Measurements from ENCODE around the gene SCAI.
"Not testable (repeated sequence)": the region's sequence is repeated elsewhere in the genome, so short reads cannot be mapped to it uniquely, and the experiment has no call there.

Gene SCAI

DNA sequence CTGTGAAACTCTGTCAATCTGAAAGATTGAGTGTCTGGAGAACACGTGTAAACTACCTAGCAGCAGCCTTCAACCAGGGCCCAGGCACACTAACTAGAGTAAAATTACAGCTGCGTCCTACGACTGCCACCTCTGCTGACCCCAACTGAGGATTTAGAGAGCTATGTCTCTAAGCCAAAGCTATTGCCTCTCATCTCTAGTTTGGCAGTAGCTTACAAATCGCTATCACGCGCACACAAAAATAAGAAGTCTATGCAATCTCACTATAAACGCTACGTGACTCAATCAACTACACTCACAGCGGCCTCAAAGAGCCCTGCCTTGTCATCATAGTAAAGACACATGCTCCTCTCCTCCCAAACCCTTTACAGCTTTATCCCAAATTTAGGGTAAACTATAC is 37.5 kb upstream of the SCAI start:
- DNase-seq (ENCODE audit: insufficient read length, low spot score) = no peak
- TF ChIP-seq, protein P1, sequence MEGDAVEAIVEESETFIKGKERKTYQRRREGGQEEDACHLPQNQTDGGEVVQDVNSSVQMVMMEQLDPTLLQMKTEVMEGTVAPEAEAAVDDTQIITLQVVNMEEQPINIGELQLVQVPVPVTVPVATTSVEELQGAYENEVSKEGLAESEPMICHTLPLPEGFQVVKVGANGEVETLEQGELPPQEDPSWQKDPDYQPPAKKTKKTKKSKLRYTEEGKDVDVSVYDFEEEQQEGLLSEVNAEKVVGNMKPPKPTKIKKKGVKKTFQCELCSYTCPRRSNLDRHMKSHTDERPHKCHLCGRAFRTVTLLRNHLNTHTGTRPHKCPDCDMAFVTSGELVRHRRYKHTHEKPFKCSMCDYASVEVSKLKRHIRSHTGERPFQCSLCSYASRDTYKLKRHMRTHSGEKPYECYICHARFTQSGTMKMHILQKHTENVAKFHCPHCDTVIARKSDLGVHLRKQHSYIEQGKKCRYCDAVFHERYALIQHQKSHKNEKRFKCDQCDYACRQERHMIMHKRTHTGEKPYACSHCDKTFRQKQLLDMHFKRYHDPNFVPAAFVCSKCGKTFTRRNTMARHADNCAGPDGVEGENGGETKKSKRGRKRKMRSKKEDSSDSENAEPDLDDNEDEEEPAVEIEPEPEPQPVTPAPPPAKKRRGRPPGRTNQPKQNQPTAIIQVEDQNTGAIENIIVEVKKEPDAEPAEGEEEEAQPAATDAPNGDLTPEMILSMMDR (IDR thresholded peaks at IDR 0.05; ENCODE audit: insufficient read depth, missing control alignments) = no peak
- no peak for FAIRE-seq

DNA sequence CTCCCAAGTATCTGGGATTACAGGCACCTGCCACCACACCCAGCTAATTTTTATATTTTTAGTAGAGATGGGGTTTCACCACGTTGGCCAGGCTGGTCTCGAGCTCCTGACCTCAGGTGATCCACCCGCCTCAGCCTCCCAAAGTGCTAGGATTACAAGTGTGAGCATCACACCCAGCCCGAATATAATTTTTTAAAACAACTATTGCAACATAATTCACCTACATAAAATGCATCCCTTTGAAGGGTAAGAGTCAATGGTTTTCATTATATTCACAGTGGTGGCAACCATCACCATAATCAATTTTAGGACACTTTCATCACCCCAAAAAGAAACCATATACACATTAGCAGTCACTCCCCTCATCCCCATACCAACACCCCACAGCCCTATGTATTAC is 36.4 kb upstream of the SCAI start:
- DNase-seq (ENCODE audit: insufficient read length, low spot score); FAIRE-seq: not testable (repeated sequence)

DNA sequence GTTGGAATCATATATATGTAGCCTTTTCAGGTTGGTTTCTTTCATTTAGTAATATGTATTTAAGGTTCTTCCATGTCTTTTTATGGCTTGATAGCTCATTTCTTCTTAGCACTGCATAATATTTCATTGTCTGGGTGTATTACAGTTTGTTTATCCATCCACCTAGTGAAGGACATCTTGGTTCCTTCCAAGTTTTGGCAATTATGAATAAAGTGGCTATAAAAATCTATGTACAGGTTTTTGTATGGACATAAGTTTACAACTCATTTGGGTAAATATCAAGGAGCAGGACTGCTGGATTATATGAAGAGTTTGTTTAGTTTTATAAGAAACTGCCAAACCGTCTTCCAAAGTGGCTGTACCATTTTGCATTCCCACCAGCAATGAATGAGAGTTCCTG is 34.6 kb upstream of the SCAI start:
- no peak for FAIRE-seq
- TF ChIP-seq, protein P1 (IDR thresholded peaks at IDR 0.05; ENCODE audit: insufficient read depth, missing control alignments) = no peak
- no peak for DNase-seq (ENCODE audit: insufficient read length, low spot score)

DNA sequence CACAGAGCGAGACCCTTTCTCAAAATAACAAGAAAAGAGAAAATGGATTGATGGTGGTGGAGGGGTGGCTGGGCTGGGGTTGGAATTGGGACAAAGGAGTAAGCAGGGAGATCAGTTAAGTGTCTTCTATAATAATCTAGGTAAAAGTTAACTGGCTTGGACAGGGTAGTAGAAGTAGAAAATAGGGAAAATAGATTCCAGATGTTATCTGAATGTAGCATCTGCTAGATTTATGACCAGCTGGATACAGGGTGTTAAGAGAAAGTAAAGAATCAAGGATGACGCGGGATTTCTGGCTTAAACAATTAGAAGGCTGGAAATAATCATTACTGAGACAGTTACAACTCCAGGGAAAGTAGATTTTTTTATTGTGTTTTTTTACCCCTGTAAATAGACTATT is 33.3 kb upstream of the SCAI start:
- no peak for DNase-seq (ENCODE audit: insufficient read length, low spot score)
- no peak for FAIRE-seq

DNA sequence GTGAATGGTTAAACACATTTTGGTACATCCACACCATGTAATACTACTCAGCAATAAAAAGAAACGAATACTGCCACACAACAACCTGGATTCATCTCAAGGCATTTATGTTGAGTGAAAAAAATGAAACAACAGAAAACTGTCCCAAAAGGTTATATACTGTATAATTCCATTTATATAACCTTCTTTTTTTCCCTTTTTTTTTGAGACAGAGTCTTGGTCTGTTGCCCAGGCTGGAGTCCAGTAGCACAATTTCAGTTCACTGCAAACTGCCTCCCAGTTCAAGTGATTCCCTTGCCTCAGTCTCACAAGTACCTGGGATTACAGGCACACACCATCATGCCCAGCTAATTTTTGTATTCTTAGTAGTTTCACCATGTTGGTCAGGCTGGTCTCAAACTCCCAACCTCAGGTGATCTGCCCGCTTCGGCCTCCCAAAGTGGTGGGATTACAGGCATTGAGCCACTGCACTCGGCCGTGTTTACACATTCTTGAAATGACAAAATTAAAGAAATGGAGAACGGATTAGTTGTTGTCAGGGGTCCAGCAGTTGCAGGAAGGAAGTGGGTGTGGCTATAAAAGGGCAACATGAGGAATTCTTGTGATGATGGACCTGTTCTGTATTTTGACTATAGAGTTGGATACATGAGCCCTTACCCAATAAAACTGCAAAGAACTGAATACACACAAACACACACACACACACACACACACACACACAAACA is 28.9 kb upstream of the SCAI start:
- no peak for FAIRE-seq
- TF ChIP-seq, protein P1 (IDR thresholded peaks at IDR 0.05; ENCODE audit: insufficient read depth, missing control alignments) = no peak
- no peak for DNase-seq (ENCODE audit: insufficient read length, low spot score)

More for the DNA sequence above, 33.3 kb upstream of the SCAI start:
- TF ChIP-seq, protein P1 (IDR thresholded peaks at IDR 0.05; ENCODE audit: insufficient read depth, missing control alignments) = no peak

DNA sequence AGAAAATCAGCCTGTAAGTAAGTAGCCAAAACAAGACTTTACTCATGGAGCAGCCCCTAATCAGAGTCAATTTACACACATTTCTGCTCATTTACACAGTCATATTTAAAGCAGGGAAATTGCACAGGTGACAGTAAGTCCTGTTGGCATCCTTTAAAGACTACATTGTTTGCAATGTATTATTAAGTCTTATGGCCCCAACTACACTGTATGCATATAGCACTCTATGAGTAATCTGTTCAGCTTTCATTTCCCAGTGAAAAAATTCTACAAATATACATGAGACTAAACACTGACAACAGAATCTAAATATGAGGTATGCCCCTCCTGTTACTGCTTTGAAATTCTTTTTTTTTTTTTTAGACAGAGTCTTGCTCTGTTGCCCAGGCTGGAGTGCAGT is 26.6 kb upstream of the SCAI start:
- FAIRE-seq (no peak), DNase-seq (ENCODE audit: insufficient read length, low spot score) (no peak)
- TF ChIP-seq, protein P1 (IDR thresholded peaks at IDR 0.05; ENCODE audit: insufficient read depth, missing control alignments) = no peak

DNA sequence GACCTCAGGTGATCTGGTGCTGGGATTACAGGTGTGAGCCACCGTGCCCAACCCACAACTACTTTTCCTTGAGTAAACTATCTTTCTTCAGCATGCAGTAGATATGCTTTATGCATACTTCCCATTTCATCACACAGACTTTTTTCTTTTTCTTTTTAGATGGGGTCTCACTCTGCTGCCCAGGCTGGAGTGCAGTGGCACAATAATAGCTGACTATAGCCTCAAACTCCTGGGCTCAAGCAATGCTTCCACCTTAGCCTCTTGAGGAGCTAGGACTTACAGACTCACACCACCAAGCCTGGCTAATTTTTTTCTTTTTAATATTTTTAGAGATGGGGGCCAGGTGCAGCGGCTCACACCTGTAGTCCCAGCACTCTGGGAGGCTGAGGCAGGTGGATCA is 23.4 kb upstream of the SCAI start:
- TF ChIP-seq, protein P1 (IDR thresholded peaks at IDR 0.05; ENCODE audit: insufficient read depth, missing control alignments) = no peak
- DNase-seq (ENCODE audit: insufficient read length, low spot score) (no peak), FAIRE-seq (no peak)

DNA sequence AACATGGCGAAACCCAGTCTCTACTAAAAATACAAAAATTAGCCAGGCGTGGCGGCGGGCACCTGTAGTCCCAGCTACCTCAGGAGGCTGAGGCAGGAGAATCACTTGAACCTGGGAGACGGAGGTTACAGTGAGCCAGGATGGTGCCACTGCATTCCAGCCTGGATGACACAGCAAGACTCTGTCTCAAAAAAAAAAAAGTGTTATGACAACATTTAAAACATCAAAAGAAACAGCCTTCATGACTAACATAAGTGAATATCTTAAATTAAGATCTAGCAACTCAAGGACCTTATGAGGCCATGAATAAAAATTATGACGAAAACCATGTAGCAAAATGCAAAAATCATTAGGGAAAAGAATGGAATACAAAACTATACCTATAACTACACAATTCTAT is 19.6 kb upstream of the SCAI start:
- not testable (repeated sequence) for DNase-seq (ENCODE audit: insufficient read length, low spot score); FAIRE-seq

Measured in D721Med (cell line).